ENCODE measurements around the gene PDS5A.
"Not testable (repeated sequence)": the region's sequence is repeated elsewhere in the genome, so short reads cannot be mapped to it uniquely, and the experiment has no call there.

PDS5A gene

DNA sequence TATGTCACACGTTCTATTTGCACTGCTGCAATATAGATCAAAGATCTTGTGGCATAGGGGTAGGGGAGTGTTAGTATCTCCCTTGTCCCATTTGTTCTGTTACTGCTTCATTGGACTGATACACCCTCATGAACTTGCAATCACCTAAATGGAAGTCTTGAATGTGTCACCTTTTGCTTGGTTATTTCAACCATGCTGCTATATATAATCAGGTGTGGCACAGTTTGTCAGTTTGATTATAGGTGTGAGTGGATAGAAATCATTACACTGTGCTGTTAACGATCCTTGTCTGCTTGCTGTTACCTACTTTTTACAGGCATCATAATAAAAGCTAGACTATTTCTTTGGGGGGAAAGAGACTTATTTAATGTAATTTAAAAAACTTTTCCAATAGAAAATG is 195.7 kb downstream of the PDS5A start:
- in situ Hi-C loops (cut with MboI; ENCODE audit: low sequenced_read_pairs) = not testable (repeated sequence)
